ENCODE measurements around the gene MAP7.
"Not testable (repeated sequence)": the region's sequence is repeated elsewhere in the genome, so short reads cannot be mapped to it uniquely, and the experiment has no call there.

Gene MAP7

GRCh38 chr6:136382676-136383252, 167.5 kb downstream of the MAP7 start:
- DNase-seq (ENCODE audit: low read depth), result no peak
- no peak for TF ChIP-seq CTCF (IDR thresholded peaks at IDR 0.05; ENCODE audit: low read depth, low read length, missing control alignments)
- in situ Hi-C loops (cut with HindIII; ENCODE audit: low sequenced_read_pairs), result no loop called here
- no peak overlapping the region for H3K4me3 ChIP-seq (ENCODE audit: low read depth, low read length)

GRCh38 chr6:136378888-136379287, 171.3 kb downstream of the MAP7 start:
- no peak overlapping the region for H3K4me3 ChIP-seq (ENCODE audit: low read depth, low read length)
- DNase-seq (ENCODE audit: low read depth), result no peak
- in situ Hi-C loops (cut with HindIII; ENCODE audit: low sequenced_read_pairs), result no loop called here
- TF ChIP-seq CTCF (IDR thresholded peaks at IDR 0.05; ENCODE audit: low read depth, low read length, missing control alignments), result peak; percentile 19

- DNase-seq (ENCODE audit: low read depth); in situ Hi-C loops (cut with HindIII; ENCODE audit: low sequenced_read_pairs); H3K4me3 ChIP-seq (ENCODE audit: low read depth, low read length): not testable (repeated sequence)
Observed at GRCh38 chr6:136375836-136376235, 174.4 kb downstream of the MAP7 start.

GRCh38 chr6:136371959-136372358, 178.3 kb downstream of the MAP7 start:
- peak; percentile 67 for DNase-seq (ENCODE audit: low read depth)
- in situ Hi-C loops (cut with HindIII; ENCODE audit: low sequenced_read_pairs), result no loop called here
- no peak overlapping the region for H3K4me3 ChIP-seq (ENCODE audit: low read depth, low read length)
- no peak for TF ChIP-seq CTCF (IDR thresholded peaks at IDR 0.05; ENCODE audit: low read depth, low read length, missing control alignments)

- no peak for DNase-seq (ENCODE audit: low read depth)
- TF ChIP-seq CTCF (IDR thresholded peaks at IDR 0.05; ENCODE audit: low read depth, low read length, missing control alignments), result no peak
- H3K4me3 ChIP-seq (ENCODE audit: low read depth, low read length), result no peak overlapping the region
- in situ Hi-C loops (cut with HindIII; ENCODE audit: low sequenced_read_pairs), result no loop called here
Observed at GRCh38 chr6:136370988-136371728, 179.1 kb downstream of the MAP7 start.

GRCh38 chr6:136365776-136366354, 184.4 kb downstream of the MAP7 start:
- no peak overlapping the region for H3K4me3 ChIP-seq (ENCODE audit: low read depth, low read length)
- DNase-seq (ENCODE audit: low read depth), result no peak
- in situ Hi-C loops (cut with HindIII; ENCODE audit: low sequenced_read_pairs), result no loop called here
- TF ChIP-seq CTCF (IDR thresholded peaks at IDR 0.05; ENCODE audit: low read depth, low read length, missing control alignments), result no peak

Measured in astrocyte of the cerebellum (primary cell).